ENCODE results near the gene TIMM10.
"Not testable (repeated sequence)": the region's sequence is repeated elsewhere in the genome, so short reads cannot be mapped to it uniquely, and the experiment has no call there.

- TF ChIP-seq POLR2AphosphoS5 (IDR thresholded peaks at IDR 0.05; ENCODE audit: low read depth); CTCF (IDR thresholded peaks at IDR 0.05; ENCODE audit: insufficient read depth, low read length); GABPA (IDR thresholded peaks at IDR 0.05; ENCODE audit: low read depth); REST (IDR thresholded peaks at IDR 0.05; ENCODE audit: insufficient replicate concordance, low read depth): not testable (repeated sequence)
These were observed 3.9 kb upstream of the TIMM10 start for GRCh38 chr11:57534449-57534848.

All from HL-60 (cell line).